H1 (cell line): Measurements from ENCODE around the gene HIC1. TPM values are rescaled to one million over a fixed set of nuclear protein-coding genes. Genes with fewer than 3 reads are reported as not detected.

Experiments
- SIX5 ChIP-seq: IDR thresholded peaks from 2 replicates; pipeline ENCODE4 v1.6.1; 2011; ENCODE audit warnings: mild to moderate bottlenecking, low read depth, low read length
- SP4 ChIP-seq: IDR thresholded peaks from 2 replicates; pipeline ENCODE4 v1.6.1; 2012; ENCODE audit warnings: low read length, inconsistent platforms
- polyA plus RNA-seq, 7 experiments: library from polyadenylated mRNA; depleted of rRNA in 3 of 7; stranded (reverse) in 5 of 7; unstranded in 2 of 7; fragments of >200 nt in 5 of 7; fragments of 200-250 nt in 2 of 7; gene quantifications; 1 replicate in 5 of 7; 2 replicates in 1 of 7; 4 replicates in 1 of 7; pipeline versions ENCODE4 v1.2.1 to v1.2.3, GENCODE V29; 2011 to 2013; ENCODE audit warnings: missing spikeins in 2 of 7, mixed read lengths in 2 of 7
- total RNA-seq: library from RNA; stranded (reverse); fragmentation: NEBNext Ultra II Directional; extraction: Animal tissue kit (Norgen Biotek cat#: 25700); gene quantifications from 2 replicates; pipeline ENCODE4 v1.2.1, GENCODE V29; 2021

HIC1 gene
- total and polyA plus RNA-seq, 2 of the 8 experiments (the other 6 are each of a cell fraction or from before 2014, with no cell fraction given) = 0.06 to 0.09 TPM

DNA sequence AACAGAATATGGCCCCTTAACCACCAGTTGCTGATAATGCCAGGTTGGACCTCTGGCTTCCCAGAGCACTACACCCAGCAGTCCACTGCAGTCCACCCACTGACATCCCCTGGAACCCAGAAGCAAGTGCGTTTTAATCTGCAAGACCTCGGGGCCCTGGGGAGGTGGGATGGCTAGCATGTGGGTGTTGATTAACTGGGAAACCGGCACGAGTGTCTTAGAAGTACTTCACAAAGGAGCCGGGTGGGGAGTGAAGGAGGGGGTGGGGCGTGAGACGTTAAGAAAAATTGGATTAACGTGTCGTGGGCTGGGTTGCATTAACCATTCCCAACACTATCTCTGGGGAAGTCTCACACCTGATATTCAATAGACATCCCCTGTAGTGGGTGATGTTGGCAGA, 6.1 kb upstream of the HIC1 start (continued):
- TF ChIP-seq SIX5 = no peak
- TF ChIP-seq SP4 = no peak
